IMR-90 (cell line): ENCODE results near the gene SUPT3H. TPM values are rescaled to one million over a fixed set of nuclear protein-coding genes. Genes with fewer than 3 reads are reported as not detected.

Source experiments
- ATAC-seq: fragments of 200-7000 bp; cut with Tn5 transposase; 2 replicates; pipeline ENCODE4 v1.9.1; 2020; ENCODE audit warnings: low read depth, mild to moderate bottlenecking, moderate library complexity
- BruUV-seq: library from RNA; stranded (reverse); fragments of 400-500 nt; replicated peaks from 2 replicates; lab custom pipeline; 2021; lab: Mats Ljungman, UMichigan
- CTCF ChIA-PET: fragments of 300-600 bp; formaldehyde crosslinking; extraction: SDS; loops from one replicate; lab custom pipeline; 2021; ENCODE audit warnings: antibody characterized with exemption; lab: Yijun Ruan, JAX
- POLR2A ChIA-PET: fragments of 300-600 bp; sonication (Branson Sonifier 250); formaldehyde crosslinking; loops from one replicate; lab custom pipeline; 2022; ENCODE audit warnings: antibody characterized with exemption; ENCODE audit not compliant: unreplicated experiment; lab: Charles Lee
- DNase-seq: peaks from one replicate; pipeline ENCODE4 v3.0.0; 2013
- H2AFZ ChIP-seq: replicated peaks from 2 replicates; pipeline ENCODE3; 2013; ENCODE audit warnings: low read length, mild to moderate bottlenecking; ENCODE audit not compliant: poor library complexity
- H2AK5ac ChIP-seq: 2 replicates; pipeline ENCODE4 v1.6.1; 2013; ENCODE audit warnings: low read depth, low read length, inconsistent platforms
- H2AK9ac ChIP-seq: replicated peaks from 2 replicates; pipeline ENCODE3; 2013; ENCODE audit warnings: mild to moderate bottlenecking, low read depth, low read length, moderate library complexity; ENCODE audit not compliant: poor library complexity
- H2BK120ac ChIP-seq: 2 replicates; pipeline ENCODE4 v1.6.1; 2013; ENCODE audit warnings: low read depth, low read length, inconsistent platforms
- H2BK15ac ChIP-seq: 3 replicates; pipeline ENCODE4 v1.6.1; 2013; ENCODE audit warnings: low read depth, low read length, inconsistent platforms
- H2BK20ac ChIP-seq: 2 replicates; pipeline ENCODE4 v1.6.1; 2013; ENCODE audit warnings: low read depth, mild to moderate bottlenecking, inconsistent platforms, low read length, moderate library complexity
- H2BK5ac ChIP-seq: 2 replicates; pipeline ENCODE4 v1.6.1; 2013; ENCODE audit warnings: mild to moderate bottlenecking, low read depth, low read length, inconsistent platforms; ENCODE audit not compliant: poor library complexity, severe bottlenecking
- H3K14ac ChIP-seq: replicated peaks from 2 replicates; pipeline ENCODE4 v1.6.1; 2013; ENCODE audit warnings: low read depth, low read length, inconsistent platforms
- H3K18ac ChIP-seq: 2 replicates; pipeline ENCODE4 v1.6.1; 2013; ENCODE audit warnings: low read depth, low read length, control low read depth
- H3K23ac ChIP-seq: 2 replicates; pipeline ENCODE4 v1.6.1; 2013; ENCODE audit warnings: low read depth, low read length, inconsistent platforms
- H3K27ac ChIP-seq: 2 replicates; pipeline ENCODE4 v1.5.1; 2013; ENCODE audit warnings: mild to moderate bottlenecking, control low read depth, low read length; ENCODE audit not compliant: insufficient read depth
- H3K27me3 ChIP-seq: 2 replicates; pipeline ENCODE4 v1.6.1; 2013; ENCODE audit warnings: low read length; ENCODE audit not compliant: control insufficient read depth, insufficient read depth
- H3K36me3 ChIP-seq: 2 replicates; pipeline ENCODE4 v1.6.1; 2013; ENCODE audit warnings: low read length, mixed read lengths; ENCODE audit not compliant: control insufficient read depth, insufficient read depth
- H3K4ac ChIP-seq: 2 replicates; pipeline ENCODE4 v1.6.1; 2013; ENCODE audit warnings: low read depth, low read length, inconsistent platforms
- H3K4me1 ChIP-seq: 2 replicates; pipeline ENCODE4 v1.6.1; 2013; ENCODE audit warnings: low read length, mixed read lengths; ENCODE audit not compliant: control insufficient read depth, insufficient read depth
- H3K4me2 ChIP-seq: 2 replicates; pipeline ENCODE4 v1.6.1; 2013; ENCODE audit warnings: low read depth, mild to moderate bottlenecking, control low read depth, low read length, moderate library complexity
- H3K4me3 ChIP-seq: 2 replicates; pipeline ENCODE4 v1.5.1; 2013; ENCODE audit warnings: low read depth, mild to moderate bottlenecking, control low read depth, low read length, moderate library complexity; ENCODE audit not compliant: insufficient read depth
- H3K56ac ChIP-seq: 2 replicates; pipeline ENCODE4 v1.6.1; 2013; ENCODE audit warnings: low read length, inconsistent platforms; ENCODE audit not compliant: insufficient read depth; ENCODE audit errors: extremely low read depth
- H3K79me1 ChIP-seq, 2 experiments: 2 replicates each; pipeline ENCODE4 v1.6.1; 2013; ENCODE audit warnings: low read length in 2 of 2, inconsistent platforms in 1 of 2, low read depth in 1 of 2
- H3K9ac ChIP-seq: 2 replicates; pipeline ENCODE4 v1.6.1; 2013; ENCODE audit warnings: low read depth, low read length, control low read depth
- H3K9me1 ChIP-seq: 2 replicates; pipeline ENCODE4 v1.6.1; 2013; ENCODE audit warnings: low read length, inconsistent platforms; ENCODE audit not compliant: insufficient read depth
- H3K9me3 ChIP-seq: 2 replicates; pipeline ENCODE4 v1.6.1; 2013; ENCODE audit warnings: low read length; ENCODE audit not compliant: control insufficient read depth, insufficient read depth
- H4K20me1 ChIP-seq: 2 replicates; pipeline ENCODE4 v1.6.1; 2013; ENCODE audit warnings: low read length, inconsistent platforms; ENCODE audit not compliant: insufficient read depth
- H4K5ac ChIP-seq: 2 replicates; pipeline ENCODE4 v1.6.1; 2013; ENCODE audit warnings: mild to moderate bottlenecking, low read depth, low read length, control low read depth
- H4K8ac ChIP-seq, 2 experiments: 2 replicates each; pipeline ENCODE4 v1.6.1; 2013; ENCODE audit warnings: low read depth in 2 of 2, low read length in 2 of 2, control low read depth in 1 of 2, inconsistent platforms in 1 of 2
- H4K91ac ChIP-seq: 2 replicates; pipeline ENCODE4 v1.6.1; 2013; ENCODE audit warnings: low read depth, low read length, inconsistent platforms; ENCODE audit not compliant: insufficient read depth
- BHLHE40 ChIP-seq: fragments of 150-350 bp; IDR thresholded peaks from 2 replicates; pipeline ENCODE4 v1.6.1; 2016; ENCODE audit warnings: mild to moderate bottlenecking, low read depth, low read length
- CEBPB ChIP-seq: IDR thresholded peaks from 2 replicates; pipeline ENCODE4 v1.6.1; 2012; ENCODE audit warnings: low read depth, low read length, improper control_type of control experiment
- CTCF ChIP-seq: conservative IDR thresholded peaks from 2 replicates; pipeline ENCODE4 v1.5.1; 2012; ENCODE audit warnings: mild to moderate bottlenecking, low read depth, low read length, improper control_type of control experiment
- ELK1 ChIP-seq: fragments of 150-350 bp; IDR thresholded peaks from 2 replicates; pipeline ENCODE4 v1.6.1; 2016; ENCODE audit warnings: low read depth, mild to moderate bottlenecking, low read length, moderate library complexity, borderline replicate concordance
- FOS ChIP-seq: fragments of 150-350 bp; IDR thresholded peaks from 2 replicates; pipeline ENCODE4 v1.6.1; 2016; ENCODE audit warnings: low read depth, low read length
- MAFK ChIP-seq: IDR thresholded peaks from 2 replicates; pipeline ENCODE4 v1.6.1; 2012; ENCODE audit warnings: low read depth, low read length, improper control_type of control experiment
- NFE2L2 ChIP-seq: fragments of 150-350 bp; IDR thresholded peaks from 2 replicates; pipeline ENCODE4 v1.6.1; 2016; ENCODE audit warnings: low read depth, mild to moderate bottlenecking, low read length
- POLR2A ChIP-seq: IDR thresholded peaks from 2 replicates; pipeline ENCODE4 v1.6.1; 2012; ENCODE audit warnings: mild to moderate bottlenecking, low read depth, low read length
- RAD21 ChIP-seq: IDR thresholded peaks from 2 replicates; pipeline ENCODE4 v1.6.1; 2012; ENCODE audit warnings: low read length, improper control_type of control experiment
- RCOR1 ChIP-seq: IDR thresholded peaks from 2 replicates; pipeline ENCODE4 v1.6.1; 2012; ENCODE audit warnings: mild to moderate bottlenecking, low read length, improper control_type of control experiment; ENCODE audit not compliant: insufficient replicate concordance
- RFX5 ChIP-seq: IDR thresholded peaks from 2 replicates; pipeline ENCODE4 v1.8.0; 2012; ENCODE audit warnings: low read depth, mild to moderate bottlenecking, low read length, moderate library complexity
- USF2 ChIP-seq: fragments of 150-350 bp; IDR thresholded peaks from 2 replicates; pipeline ENCODE4 v1.6.1; 2017; ENCODE audit warnings: mild to moderate bottlenecking, antibody characterized with exemption, low read length, low read depth
- WGBS, 2 experiments: methylation state at CpG; one replicate each; pipeline versions ENCODE4 v1.1.5 to v1.1.7; 2013; ENCODE audit warnings: missing lambda C conversion rate in 2 of 2; ENCODE audit not compliant: insufficient read length in 1 of 2; ENCODE audit errors: extremely low coverage in 2 of 2; 5-methylcytosine and 5-hydroxymethylcytosine counted together
- dilution Hi-C: fragments of 300-500 bp; cut with HindIII; formaldehyde crosslinking; loops from one replicate; pipeline ENCODE4 v1.14.3; 2018; ENCODE audit warnings: low sequenced_read_pairs; ENCODE audit not compliant: unreplicated experiment
- in situ Hi-C: fragments of 300-500 bp; cut with MboI; formaldehyde crosslinking; loops from 3 replicates; pipeline ENCODE4 v1.14.3; 2019; ENCODE audit warnings: low sequenced_read_pairs, inconsistent platforms, mixed read lengths
- intact Hi-C: fragments of 100-400 bp; cut with micrococcal nuclease; formaldehyde crosslinking; loops from 2 replicates; pipeline ENCODE4 v1.10.0; 2022
- polyA plus RNA-seq, 3 experiments: library from polyadenylated mRNA; depleted of rRNA; stranded (reverse); fragments of >200 nt; gene quantifications; 2 replicates each; pipeline ENCODE4 v1.2.3, GENCODE V29; 2012; ENCODE audit warnings: low replicate concordance in 1 of 3
- total RNA-seq: library from RNA; depleted of rRNA; stranded (reverse); fragments of >200 nt; gene quantifications from 2 replicates; pipeline ENCODE4 v1.2.3, GENCODE V29; 2012

Gene SUPT3H
- total and polyA plus RNA-seq, 2 of the 4 experiments (the other 2 are of a cell fraction): 4.5 to 5.0 TPM

- POLR2A ChIA-PET: no interaction called here
- no peak overlapping the region for H3K23ac ChIP-seq
- TF ChIP-seq NFE2L2: no peak
- TF ChIP-seq USF2: no peak
- no peak for TF ChIP-seq POLR2A
- TF ChIP-seq BHLHE40: no peak
- TF ChIP-seq ELK1: no peak
- no peak for TF ChIP-seq RAD21
- no peak for TF ChIP-seq CEBPB
- no peak for TF ChIP-seq RFX5
- TF ChIP-seq RCOR1: no peak
- no peak for TF ChIP-seq CTCF
- no peak for TF ChIP-seq FOS
- TF ChIP-seq MAFK: no peak
- no peaks in the 10 kb centered on the region for H3K79me1 ChIP-seq
- H3K14ac ChIP-seq: no peak overlapping the region
- no peak overlapping the region for H2BK15ac ChIP-seq
- H3K36me3 ChIP-seq: no peaks in the 10 kb centered on the region
- no peak for DNase-seq
- no TSS peak for BruUV-seq
- no peak overlapping the region for H4K91ac ChIP-seq
- no peak overlapping the region for H2AFZ ChIP-seq
- dilution Hi-C loops (no loop called here), intact Hi-C loops (no loop called here), in situ Hi-C loops (no loop called here)
- CTCF ChIA-PET: no interaction called here
- no peaks in the 10 kb centered on the region for H3K4me1 ChIP-seq
- WGBS, 2 experiments: no CpG with 5 or more reads among the region's 2 CpGs
- no peak overlapping the region for H2BK120ac ChIP-seq
- no peak overlapping the region for H3K27ac ChIP-seq
- no peak overlapping the region for H4K5ac ChIP-seq
- no peak overlapping the region for H3K56ac ChIP-seq
- peaks cover 4% of the 10 kb centered on the region; the same call in 1 of the 2 replicates for H3K9me1 ChIP-seq
- H2BK5ac ChIP-seq: no peak overlapping the region
- no peak overlapping the region for H2BK20ac ChIP-seq
- H3K18ac ChIP-seq: no peak overlapping the region
- H4K8ac ChIP-seq: no peak overlapping the region
- no peak for ATAC-seq
- H3K27me3 ChIP-seq: no peaks in the 10 kb centered on the region
- no peak overlapping the region for H2AK9ac ChIP-seq
- no peaks in the 10 kb centered on the region for H3K9me3 ChIP-seq
- no peak overlapping the region for H3K4me2 ChIP-seq
- no peak overlapping the region for H3K4ac ChIP-seq
- no peak overlapping the region for H3K9ac ChIP-seq
- H4K20me1 ChIP-seq: no peaks in the 10 kb centered on the region
- no peak overlapping the region for H2AK5ac ChIP-seq
- H3K4me3 ChIP-seq: no peak overlapping the region
These were observed 549.0 kb downstream of the SUPT3H start for GRCh38 chr6:44828780-44829179.
